HEK293T (cell line): ENCODE data around the gene PTPN4.

ENCODE experiments used
- CTBP1 ChIP-seq: fragments of 450-650 bp; IDR thresholded peaks from 2 replicates; pipeline ENCODE4 v1.6.1; 2016; ENCODE audit warnings: borderline replicate concordance
- ELF4 ChIP-seq: fragments of 450-650 bp; IDR thresholded peaks from 2 replicates; pipeline ENCODE4 v1.6.1; 2017; ENCODE audit warnings: antibody characterized with exemption
- FOXK2 ChIP-seq: fragments of 450-650 bp; IDR thresholded peaks from 2 replicates; pipeline ENCODE4 v1.6.1; 2016; ENCODE audit warnings: mild to moderate bottlenecking
- SUZ12 ChIP-seq: fragments of 450-650 bp; IDR thresholded peaks from 2 replicates; pipeline ENCODE4 v1.6.1; 2016; ENCODE audit warnings: mild to moderate bottlenecking

DNA sequence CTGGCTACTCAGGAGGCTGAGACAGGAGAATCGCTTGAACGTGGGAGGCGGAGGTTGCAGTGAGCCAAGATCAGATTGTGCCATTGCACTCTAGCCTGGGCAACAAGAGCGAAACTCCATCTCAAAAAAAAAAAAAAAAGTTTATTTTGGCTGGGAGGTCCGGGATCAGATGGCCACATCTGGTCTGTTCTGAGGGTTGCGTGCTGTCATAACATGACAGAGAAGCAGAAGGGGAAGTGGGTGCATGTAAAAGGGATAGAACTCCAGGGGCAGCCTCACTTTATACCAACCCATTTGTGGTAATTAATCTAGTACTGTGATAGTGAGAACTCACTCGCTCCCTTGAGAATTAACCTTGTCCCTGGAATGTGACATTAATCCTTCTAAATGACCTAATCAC lies 101.2 kb downstream of the PTPN4 start:
- TF ChIP-seq CTBP1, result no peak
- no peak for TF ChIP-seq SUZ12
- no peak for TF ChIP-seq ELF4
- TF ChIP-seq FOXK2, result no peak
